GM19240 (cell line): ENCODE results near the gene C1GALT1.
A peak's percentile ranks its signal among the peaks of the same experiment; 100 is the strongest.
"Not testable (repeated sequence)": the region's sequence is repeated elsewhere in the genome, so short reads cannot be mapped to it uniquely, and the experiment has no call there.

Experiments
- DNase-seq: peaks from one replicate; pipeline ENCODE4 v3.0.0; 2011; ENCODE audit warnings: low spot score; ENCODE audit not compliant: insufficient read length

Gene C1GALT1

GRCh38 chr7:7236041-7236440, 53.7 kb downstream of the C1GALT1 start:
- no peak for DNase-seq

DNA sequence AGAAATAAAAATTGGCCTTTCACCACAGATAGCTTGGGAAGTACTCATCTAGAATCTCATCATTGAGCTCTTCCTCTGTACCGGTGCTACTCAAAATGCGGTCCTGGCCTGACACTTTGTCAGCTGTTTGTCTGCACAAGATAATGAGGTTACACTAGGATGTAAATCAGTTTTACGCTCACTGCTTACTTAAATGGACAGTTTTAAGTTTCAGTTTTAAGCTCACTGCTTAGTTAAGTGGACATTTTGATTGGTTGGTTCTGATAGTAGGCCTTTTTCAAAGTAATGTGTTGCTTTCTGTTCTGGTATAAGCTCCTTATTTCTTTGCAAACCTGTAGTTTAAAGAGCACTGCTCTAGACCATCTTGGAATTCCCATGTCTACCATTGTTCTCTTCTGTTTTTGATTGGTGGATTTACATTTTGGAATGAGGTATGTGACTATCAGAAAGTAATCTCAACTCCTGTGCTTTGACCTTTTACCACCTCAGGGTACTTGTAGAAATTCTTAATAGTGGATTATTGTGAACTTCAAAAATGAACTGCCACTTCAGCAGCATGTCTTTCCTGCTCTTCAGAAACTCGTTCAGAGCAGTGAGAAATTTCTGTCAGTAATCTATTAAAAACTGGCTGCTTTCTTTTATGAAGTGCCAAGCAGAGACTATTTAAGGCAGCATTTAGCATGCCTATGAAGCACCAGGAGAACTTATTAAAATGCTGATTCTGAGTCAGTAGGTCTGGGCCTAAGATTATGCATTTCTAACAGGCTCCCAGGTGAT, 55.0 kb downstream of the C1GALT1 start:
- no peak for DNase-seq

- no peak for DNase-seq
Measured at GRCh38 chr7:7237978-7238267, 55.6 kb downstream of the C1GALT1 start.

DNA sequence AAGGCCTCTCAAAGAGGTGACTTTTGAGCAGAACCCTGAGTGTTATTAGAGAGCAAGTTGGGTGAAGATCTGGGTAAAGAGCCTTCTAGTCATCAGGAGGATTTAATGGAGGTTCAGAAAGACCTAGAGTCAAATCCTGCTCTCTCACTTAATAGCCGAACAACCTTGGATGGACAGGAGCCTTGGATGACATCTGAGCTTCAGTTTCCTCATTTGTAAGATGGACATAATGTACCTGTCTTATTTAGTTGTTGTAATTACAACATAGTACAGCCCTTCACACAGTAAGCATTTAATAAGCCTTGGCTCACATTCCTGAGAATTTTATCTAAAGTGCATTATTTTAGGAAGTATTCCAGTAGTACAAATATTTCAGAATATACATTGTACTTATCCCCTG, 57.0 kb downstream of the C1GALT1 start:
- no peak for DNase-seq

GRCh38 chr7:7242899-7243298, 60.6 kb downstream of the C1GALT1 start:
- DNase-seq = no peak

DNA sequence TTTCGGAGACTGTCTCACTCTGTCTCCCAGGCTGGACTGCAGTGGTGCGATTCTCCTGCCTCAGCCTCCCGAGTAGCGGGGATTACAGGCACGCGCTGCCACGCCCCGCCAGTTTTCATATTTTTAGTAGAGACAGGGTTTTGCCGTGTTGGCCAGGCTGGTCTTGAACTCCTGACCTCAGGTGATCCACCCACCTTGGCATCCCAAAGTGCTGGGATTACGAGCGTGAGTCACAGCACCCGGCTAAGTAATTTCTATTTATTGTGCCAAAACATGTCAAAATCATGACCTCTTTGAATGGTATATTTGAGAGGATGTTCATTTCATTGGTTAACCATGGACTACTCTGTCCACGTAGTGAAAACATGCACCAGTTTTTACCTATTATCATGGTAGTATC, 62.9 kb downstream of the C1GALT1 start:
- not testable (repeated sequence) for DNase-seq

- no peak for DNase-seq
Measured at GRCh38 chr7:7246223-7246622, 63.9 kb downstream of the C1GALT1 start.

DNA sequence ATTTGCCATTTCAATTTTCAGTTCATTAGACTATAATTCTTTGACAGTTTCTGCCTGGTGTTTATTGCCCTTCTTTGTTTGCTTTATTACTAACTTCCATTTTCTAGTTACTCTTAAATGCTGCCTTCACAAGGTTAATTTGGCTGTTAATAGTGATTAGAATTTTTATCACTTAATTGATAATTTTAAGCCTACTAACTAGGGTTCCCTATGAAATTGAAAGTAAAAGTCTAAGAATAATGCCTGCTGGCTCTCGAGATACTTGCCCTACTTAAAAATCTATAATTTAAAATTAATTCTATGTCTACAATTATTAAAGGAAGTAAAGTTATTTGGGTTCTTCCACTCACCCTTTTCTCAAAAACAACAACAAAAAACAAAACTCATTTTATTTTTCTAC, 65.3 kb downstream of the C1GALT1 start:
- no peak for DNase-seq

GRCh38 chr7:7249814-7250213, 67.5 kb downstream of the C1GALT1 start:
- DNase-seq = no peak

GRCh38 chr7:7251742-7252141, 69.4 kb downstream of the C1GALT1 start:
- DNase-seq = no peak

DNA sequence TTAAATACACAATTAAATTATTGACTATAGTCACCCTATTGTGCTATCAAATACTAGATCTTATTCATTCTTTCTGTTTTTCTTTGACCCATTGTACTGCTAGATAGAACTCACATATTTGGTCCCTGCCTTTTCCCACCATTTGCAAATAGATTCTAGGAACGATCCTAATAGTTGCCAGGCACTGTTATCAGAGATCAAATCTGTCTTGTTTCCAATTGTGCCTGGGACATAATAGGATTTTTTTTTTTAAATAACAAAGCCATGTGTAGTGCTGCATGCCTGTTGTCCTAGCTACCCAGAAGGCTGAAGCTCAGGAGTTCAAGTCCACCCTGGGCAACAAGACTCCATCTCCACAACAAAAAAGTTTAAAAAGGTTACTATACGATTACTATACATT, 72.0 kb downstream of the C1GALT1 start:
- DNase-seq = no peak

- no peak for DNase-seq
Measured at GRCh38 chr7:7254908-7255307, 72.6 kb downstream of the C1GALT1 start.

DNA sequence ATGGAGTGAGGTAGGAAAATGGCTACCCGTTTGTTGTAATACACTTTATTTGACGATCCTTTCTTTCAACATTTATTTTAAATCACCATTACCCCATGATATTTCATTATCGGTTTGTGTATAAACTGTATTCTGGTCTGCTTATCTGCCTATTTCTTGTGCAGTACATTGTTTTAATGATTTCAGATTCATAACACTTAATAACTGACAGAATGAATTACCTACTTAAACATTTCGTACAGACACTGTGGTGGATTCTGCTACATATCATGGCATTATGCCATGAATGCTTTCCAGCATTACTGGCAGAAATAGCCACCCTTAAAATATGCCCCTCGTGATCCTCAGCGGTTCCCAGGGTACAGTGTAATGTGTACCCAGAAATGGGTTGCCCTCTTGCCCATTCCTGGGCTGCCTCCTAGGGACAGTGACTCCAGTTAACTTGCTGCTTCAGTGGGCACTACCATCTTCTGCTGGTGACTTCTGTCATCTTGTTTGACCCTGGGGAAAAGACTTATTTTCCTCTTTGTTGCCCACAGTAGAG, 74.5 kb downstream of the C1GALT1 start:
- DNase-seq = no peak

DNA sequence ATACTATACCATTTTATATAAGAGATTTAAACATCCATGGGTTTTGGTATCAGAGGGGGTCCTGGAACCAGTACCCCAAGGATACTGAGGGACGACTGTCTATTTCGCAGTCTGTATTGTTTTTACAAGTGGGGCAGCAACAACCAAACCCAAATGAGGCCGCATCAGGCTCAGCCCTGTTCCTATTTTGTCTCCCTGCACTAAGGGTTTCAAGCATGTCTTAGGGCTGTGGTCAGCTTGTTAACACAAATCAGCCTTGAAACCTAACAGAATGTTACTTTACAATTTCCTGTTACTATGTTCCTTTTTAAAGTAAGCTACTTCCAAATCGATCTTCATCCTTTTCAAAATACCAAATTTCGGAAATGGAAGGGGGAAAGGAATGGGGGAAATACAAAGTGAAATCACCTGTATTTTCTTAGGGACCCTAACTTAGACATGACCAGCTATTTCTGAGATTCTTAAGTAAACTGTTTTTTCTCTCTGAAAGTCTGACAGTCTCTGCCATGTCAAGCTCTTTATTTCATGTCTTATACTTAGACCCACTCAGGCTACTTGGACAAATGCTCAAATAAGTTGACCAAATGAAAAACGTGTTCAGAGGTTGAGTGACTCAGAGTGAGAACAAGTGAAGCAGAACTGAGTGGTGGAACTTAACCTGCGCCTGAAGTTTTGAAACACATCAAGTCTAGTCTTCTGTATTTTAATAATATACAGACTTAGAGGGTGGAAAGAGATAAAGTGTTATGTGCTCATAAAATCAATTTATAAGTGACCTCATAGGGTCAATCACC, 75.8 kb downstream of the C1GALT1 start:
- DNase-seq = peak; percentile 19

DNA sequence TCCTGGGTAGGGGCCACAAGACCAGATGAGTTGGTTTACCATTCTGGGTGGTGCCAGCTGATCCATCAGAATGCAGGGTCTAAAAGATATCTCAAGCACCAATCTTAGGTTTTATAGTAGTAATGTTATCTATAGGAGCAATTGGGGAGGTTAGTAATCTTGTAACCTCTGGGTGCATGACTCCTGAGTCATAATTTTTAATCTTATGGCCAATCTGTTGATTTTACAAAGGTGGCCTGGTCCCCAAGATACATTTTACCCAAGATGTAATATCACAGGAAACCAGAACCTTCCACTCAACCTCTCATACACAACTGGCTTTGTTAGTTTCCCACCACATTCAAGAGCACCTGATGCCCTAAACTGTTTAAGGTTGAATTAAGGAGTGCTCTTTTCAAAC, 79.5 kb downstream of the C1GALT1 start:
- no peak for DNase-seq

GRCh38 chr7:7263297-7264230, 81.2 kb downstream of the C1GALT1 start:
- no peak for DNase-seq

- no peak for DNase-seq
Measured at GRCh38 chr7:7264306-7265040, 82.1 kb downstream of the C1GALT1 start.

DNA sequence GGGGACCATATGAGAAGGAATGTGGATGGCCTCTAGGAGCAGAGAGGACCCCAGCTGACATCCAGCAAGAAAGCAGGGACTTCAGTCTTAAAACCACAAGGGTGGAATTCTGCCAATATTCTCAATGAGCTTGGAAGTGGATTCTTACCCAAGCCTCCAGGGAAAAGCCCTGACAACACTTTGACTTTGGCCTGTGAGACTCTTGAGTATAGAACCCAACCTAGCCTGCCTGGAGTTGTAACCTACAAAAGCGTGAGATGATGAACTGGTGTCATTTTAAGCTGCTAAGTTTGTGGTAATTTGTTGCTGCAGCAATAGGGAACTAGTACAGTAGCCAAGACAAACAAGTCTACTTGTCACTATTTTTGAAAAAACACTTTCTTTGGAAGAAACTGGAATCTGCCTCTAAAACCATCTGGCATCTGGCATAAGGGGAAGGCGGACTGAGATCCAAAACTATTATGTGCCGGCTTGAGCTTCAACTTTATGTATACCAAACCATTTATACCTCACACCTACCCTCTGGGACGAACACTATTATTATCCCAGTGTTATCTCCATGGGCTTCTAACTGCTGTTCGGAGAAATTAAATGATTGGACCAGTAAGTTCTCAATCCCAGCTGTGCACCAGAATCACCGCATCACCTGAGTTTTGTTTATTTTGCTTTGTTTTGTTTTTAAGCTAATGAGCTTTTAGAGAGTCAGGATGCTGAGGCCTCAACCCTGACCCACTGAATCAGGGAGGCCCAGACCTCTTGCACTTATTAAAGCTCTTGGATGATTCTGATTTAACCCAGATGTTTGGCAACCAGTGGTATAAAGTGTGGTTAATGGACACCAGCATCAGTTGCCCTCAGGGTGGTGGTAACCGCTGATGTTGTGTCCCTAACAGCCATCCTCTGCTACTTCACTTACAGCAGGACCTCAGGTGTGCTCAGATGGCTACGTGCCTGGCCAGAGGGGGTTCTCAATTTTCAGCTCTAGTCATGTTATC, 83.0 kb downstream of the C1GALT1 start:
- DNase-seq = no peak

DNA sequence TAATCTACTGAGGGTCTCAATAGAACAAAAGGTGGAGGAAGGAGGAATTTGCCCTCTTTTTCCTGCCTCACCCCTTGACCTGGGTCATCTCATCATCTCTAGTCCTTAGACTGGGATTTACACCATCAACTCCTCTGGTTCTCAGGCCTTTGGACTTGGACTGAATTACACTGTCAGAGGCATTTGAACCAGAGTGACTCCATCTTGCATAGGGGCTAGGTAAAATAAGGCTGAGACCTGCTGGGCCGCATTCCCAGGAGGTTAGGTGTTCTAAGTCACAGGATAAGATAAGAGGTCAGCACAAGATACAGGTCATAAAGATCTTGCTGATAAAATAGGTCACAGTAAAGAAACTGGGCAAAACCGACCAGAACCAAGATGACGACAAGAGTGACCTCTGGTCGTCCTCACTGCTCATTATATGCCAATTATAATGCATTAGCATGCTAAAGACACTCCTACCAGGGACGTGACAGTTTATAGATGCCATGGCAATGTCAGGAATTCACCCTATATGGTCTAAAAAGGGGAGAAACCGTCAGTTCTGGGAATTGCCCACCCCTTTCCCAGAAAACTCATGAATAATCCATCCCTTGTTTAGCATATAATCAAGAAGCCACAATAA, 84.0 kb downstream of the C1GALT1 start:
- DNase-seq = no peak
